SK-N-SH treated with all-trans-retinoic acid at 6 μM for 48 hours (cell line): ENCODE results near the gene TFRC.

Source experiments
- SNAI2 ChIP-seq: fragments of 250-450 bp; sonication (Bioruptor Pico); IDR thresholded peaks from 2 replicates; pipeline ENCODE4 v1.5.0; 2020; ENCODE audit warnings: mild to moderate bottlenecking, moderate library complexity
- TCF4 ChIP-seq: fragments of 250-450 bp; sonication (Bioruptor Pico); IDR thresholded peaks from 2 replicates; pipeline ENCODE4 v1.8.0; 2021; ENCODE audit warnings: mild to moderate bottlenecking, moderate library complexity, borderline replicate concordance
- TOX ChIP-seq: fragments of 250-450 bp; sonication (Bioruptor Pico); IDR thresholded peaks from 2 replicates; pipeline ENCODE4 v1.8.0; 2021; ENCODE audit warnings: mild to moderate bottlenecking, moderate library complexity, borderline replicate concordance
- ZFP3 ChIP-seq: fragments of 250-450 bp; sonication (Bioruptor Pico); IDR thresholded peaks from 2 replicates; pipeline ENCODE4 v1.5.0; 2020; ENCODE audit warnings: mild to moderate bottlenecking, moderate library complexity
- ZNF70 ChIP-seq: fragments of 450-650 bp; formaldehyde crosslinking; IDR thresholded peaks from 2 replicates; pipeline ENCODE4 v1.5.0; 2020; ENCODE audit warnings: mild to moderate bottlenecking, moderate library complexity
- TF ChIP-seq, protein P1 (sequence below): fragments of 250-450 bp; sonication (Bioruptor Pico); IDR thresholded peaks from 2 replicates; pipeline ENCODE4 v1.5.1; 2021; ENCODE audit warnings: mild to moderate bottlenecking, moderate library complexity
- TF ChIP-seq, protein P2 (sequence below): fragments of 250-450 bp; sonication (Bioruptor Pico); IDR thresholded peaks from 2 replicates; pipeline ENCODE4 v1.8.0; 2020; ENCODE audit warnings: mild to moderate bottlenecking, moderate library complexity, borderline replicate concordance

DNA sequence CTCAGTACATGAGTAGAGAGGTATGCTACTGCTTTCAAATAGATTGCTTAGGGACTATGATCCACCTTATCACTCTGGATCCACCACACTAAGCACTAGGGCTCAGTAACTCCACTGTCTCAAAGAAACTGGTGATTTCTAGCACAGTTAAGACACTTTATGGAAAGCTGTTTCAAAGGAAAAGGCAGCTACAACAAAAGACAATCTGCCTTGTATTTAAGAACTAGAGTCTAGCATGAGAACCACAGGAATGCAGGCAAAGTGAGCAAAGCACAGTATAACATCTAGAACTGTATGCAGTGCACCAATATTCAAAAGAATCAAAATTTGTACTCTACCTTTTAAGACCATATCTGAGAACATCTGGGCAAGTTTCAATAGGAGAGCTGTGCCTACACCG, 17.9 kb downstream of the TFRC start:
- TF ChIP-seq TCF4 (CRISPR knock-in tag) (no peak), ZFP3 (CRISPR knock-in tag) (no peak), SNAI2 (CRISPR knock-in tag) (no peak), TOX (CRISPR knock-in tag) (no peak), ZNF70 (no peak)
- TF ChIP-seq, protein P1, sequence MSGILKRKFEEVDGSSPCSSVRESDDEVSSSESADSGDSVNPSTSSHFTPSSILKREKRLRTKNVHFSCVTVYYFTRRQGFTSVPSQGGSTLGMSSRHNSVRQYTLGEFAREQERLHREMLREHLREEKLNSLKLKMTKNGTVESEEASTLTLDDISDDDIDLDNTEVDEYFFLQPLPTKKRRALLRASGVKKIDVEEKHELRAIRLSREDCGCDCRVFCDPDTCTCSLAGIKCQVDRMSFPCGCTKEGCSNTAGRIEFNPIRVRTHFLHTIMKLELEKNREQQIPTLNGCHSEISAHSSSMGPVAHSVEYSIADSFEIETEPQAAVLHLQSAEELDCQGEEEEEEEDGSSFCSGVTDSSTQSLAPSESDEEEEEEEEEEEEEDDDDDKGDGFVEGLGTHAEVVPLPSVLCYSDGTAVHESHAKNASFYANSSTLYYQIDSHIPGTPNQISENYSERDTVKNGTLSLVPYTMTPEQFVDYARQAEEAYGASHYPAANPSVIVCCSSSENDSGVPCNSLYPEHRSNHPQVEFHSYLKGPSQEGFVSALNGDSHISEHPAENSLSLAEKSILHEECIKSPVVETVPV (CRISPR knock-in tag) = no peak
- TF ChIP-seq, protein P2, sequence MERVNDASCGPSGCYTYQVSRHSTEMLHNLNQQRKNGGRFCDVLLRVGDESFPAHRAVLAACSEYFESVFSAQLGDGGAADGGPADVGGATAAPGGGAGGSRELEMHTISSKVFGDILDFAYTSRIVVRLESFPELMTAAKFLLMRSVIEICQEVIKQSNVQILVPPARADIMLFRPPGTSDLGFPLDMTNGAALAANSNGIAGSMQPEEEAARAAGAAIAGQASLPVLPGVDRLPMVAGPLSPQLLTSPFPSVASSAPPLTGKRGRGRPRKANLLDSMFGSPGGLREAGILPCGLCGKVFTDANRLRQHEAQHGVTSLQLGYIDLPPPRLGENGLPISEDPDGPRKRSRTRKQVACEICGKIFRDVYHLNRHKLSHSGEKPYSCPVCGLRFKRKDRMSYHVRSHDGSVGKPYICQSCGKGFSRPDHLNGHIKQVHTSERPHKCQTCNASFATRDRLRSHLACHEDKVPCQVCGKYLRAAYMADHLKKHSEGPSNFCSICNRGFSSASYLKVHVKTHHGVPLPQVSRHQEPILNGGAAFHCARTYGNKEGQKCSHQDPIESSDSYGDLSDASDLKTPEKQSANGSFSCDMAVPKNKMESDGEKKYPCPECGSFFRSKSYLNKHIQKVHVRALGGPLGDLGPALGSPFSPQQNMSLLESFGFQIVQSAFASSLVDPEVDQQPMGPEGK (CRISPR knock-in tag) = no peak
